ENCODE data around the gene DEPP1.

DNA sequence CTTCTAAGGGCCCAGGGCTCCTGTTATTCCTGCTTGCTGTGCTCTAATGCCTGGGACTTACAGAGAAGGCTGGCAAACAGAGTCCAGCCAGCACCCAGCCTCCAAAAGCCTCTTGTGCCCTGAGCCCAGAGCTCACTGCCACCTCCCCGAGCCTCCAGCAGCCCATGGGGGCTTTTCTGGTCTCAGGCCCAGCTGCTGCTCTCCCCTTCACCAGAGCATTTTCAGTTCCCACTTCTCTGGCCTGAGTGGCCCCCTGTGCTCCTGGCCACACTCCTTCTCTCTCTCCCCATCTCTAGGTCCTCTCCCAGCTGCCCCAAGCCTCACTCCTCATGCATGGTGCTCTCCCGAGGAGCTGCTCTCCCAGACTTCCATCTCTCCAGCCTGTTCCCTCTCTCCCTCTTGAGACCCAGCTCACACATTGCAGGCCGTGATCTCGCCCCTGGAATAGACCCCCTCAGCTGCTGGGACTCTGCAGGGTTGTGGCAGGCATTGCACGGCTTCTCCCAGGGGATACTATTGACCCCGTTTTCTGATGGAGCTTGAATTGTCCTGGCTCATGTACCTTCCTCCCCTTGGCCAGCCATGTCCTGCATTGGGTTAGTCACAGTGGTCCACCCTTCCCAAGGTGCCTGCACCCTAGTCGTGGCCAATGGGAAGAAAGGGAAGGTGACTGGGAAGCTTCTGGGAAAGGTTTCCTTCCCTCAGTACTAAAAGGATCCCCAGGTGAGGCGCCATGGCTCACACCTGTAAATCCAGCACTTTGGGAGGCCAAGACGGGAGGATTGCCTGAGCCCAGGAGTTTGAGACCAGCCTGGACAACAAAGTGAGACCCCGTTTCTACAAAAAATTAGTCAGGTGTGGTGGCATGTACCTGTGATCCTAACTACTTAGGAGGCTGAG lies 28.0 kb downstream of the DEPP1 start:
- TF ChIP-seq, protein P1, sequence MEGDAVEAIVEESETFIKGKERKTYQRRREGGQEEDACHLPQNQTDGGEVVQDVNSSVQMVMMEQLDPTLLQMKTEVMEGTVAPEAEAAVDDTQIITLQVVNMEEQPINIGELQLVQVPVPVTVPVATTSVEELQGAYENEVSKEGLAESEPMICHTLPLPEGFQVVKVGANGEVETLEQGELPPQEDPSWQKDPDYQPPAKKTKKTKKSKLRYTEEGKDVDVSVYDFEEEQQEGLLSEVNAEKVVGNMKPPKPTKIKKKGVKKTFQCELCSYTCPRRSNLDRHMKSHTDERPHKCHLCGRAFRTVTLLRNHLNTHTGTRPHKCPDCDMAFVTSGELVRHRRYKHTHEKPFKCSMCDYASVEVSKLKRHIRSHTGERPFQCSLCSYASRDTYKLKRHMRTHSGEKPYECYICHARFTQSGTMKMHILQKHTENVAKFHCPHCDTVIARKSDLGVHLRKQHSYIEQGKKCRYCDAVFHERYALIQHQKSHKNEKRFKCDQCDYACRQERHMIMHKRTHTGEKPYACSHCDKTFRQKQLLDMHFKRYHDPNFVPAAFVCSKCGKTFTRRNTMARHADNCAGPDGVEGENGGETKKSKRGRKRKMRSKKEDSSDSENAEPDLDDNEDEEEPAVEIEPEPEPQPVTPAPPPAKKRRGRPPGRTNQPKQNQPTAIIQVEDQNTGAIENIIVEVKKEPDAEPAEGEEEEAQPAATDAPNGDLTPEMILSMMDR (IDR thresholded peaks at IDR 0.05) = no peak
- TF ChIP-seq ZFX (IDR thresholded peaks at IDR 0.05; ENCODE audit: borderline replicate concordance) = no peak

All from 22Rv1 (cell line).